ENCODE data around the gene KLHL11. TPM values are rescaled to one million over a fixed set of nuclear protein-coding genes. Genes with fewer than 3 reads are reported as not detected.

KLHL11 gene
- total RNA-seq, 1 donor from 2014 or later: 13.8 TPM

GRCh38 chr17:41824086-41824485 is 41.1 kb downstream of the KLHL11 start:
- H3K4me3 ChIP-seq (ENCODE audit: low read depth, low read length): no peak overlapping the region

DNA sequence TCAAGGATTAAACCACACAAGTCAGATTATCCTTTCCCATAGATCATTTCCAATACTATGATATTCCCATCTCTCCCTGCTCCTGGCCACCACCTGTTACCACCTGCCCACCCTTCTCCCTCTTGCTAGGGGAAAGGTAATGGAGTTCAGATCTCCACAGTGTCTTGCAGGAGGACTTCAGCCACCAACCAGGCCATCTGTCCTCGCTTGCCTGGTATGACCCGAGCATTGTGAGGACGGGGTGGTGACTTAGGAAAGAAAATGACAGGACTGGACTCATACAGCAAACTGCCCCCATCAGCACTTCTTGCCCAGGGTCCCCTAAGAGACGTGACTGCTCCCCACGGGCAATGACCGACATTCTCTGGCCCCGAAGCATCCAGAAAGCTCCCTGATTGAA is 41.6 kb downstream of the KLHL11 start:
- TF ChIP-seq, protein P1, sequence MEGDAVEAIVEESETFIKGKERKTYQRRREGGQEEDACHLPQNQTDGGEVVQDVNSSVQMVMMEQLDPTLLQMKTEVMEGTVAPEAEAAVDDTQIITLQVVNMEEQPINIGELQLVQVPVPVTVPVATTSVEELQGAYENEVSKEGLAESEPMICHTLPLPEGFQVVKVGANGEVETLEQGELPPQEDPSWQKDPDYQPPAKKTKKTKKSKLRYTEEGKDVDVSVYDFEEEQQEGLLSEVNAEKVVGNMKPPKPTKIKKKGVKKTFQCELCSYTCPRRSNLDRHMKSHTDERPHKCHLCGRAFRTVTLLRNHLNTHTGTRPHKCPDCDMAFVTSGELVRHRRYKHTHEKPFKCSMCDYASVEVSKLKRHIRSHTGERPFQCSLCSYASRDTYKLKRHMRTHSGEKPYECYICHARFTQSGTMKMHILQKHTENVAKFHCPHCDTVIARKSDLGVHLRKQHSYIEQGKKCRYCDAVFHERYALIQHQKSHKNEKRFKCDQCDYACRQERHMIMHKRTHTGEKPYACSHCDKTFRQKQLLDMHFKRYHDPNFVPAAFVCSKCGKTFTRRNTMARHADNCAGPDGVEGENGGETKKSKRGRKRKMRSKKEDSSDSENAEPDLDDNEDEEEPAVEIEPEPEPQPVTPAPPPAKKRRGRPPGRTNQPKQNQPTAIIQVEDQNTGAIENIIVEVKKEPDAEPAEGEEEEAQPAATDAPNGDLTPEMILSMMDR (conservative IDR thresholded peaks at IDR 0.05; ENCODE audit: low read depth, low read length): no peak
- H3K4me3 ChIP-seq (ENCODE audit: low read depth, low read length): no peak overlapping the region
- no peak for DNase-seq (ENCODE audit: low read depth)

More at GRCh38 chr17:41824086-41824485, 41.1 kb downstream of the KLHL11 start:
- TF ChIP-seq, protein P1 (conservative IDR thresholded peaks at IDR 0.05; ENCODE audit: low read depth, low read length): no peak
- DNase-seq (ENCODE audit: low read depth): no peak

DNA sequence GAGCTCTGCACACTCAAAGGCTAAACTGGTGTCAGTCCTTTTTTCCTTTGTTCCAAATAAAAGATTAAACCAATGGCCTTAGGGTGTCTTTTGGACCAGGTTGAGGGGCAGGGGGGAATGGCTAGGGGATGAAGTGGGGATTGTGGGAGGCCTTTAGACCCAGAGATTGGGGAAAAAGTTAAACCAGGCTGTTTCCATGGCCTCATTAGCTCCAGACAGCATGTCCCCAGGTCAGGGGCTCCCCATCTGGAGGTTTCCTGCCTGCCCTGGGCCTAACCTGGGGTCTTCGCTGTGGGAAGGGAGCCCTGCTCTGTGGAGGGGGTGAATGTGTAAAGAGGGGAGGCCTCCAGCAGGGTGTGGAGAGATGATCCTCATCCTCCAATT is 42.1 kb downstream of the KLHL11 start:
- no peak overlapping the region for H3K4me3 ChIP-seq (ENCODE audit: low read depth, low read length)
- TF ChIP-seq, protein P1 (conservative IDR thresholded peaks at IDR 0.05; ENCODE audit: low read depth, low read length): no peak
- DNase-seq (ENCODE audit: low read depth): no peak

DNA sequence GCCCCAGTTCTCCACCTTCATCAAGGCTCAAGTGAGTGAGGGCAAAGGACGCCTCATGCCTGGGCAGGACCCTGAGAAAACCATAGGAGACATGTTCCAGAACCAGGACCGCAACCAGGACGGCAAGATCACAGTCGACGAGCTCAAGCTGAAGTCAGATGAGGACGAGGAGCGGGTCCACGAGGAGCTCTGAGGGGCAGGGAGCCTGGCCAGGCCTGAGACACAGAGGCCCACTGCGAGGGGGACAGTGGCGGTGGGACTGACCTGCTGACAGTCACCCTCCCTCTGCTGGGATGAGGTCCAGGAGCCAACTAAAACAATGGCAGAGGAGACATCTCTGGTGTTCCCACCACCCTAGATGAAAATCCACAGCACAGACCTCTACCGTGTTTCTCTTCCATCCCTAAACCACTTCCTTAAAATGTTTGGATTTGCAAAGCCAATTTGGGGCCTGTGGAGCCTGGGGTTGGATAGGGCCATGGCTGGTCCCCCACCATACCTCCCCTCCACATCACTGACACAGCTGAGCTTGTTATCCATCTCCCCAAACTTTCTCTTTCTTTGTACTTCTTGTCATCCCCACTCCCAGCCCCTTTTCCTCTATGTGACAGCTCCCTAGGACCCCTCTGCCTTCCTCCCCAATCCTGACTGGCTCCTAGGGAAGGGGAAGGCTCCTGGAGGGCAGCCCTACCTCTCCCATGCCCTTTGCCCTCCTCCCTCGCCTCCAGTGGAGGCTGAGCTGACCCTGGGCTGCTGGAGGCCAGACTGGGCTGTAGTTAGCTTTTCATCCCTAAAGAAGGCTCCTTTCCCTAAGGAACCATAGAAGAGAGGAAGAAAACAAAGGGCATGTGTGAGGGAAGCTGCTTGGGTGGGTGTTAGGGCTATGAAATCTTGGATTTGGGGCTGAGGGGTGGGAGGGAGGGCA is 42.7 kb downstream of the KLHL11 start:
- no peak for DNase-seq (ENCODE audit: low read depth)
- TF ChIP-seq, protein P1 (conservative IDR thresholded peaks at IDR 0.05; ENCODE audit: low read depth, low read length): no peak
- no peak overlapping the region for H3K4me3 ChIP-seq (ENCODE audit: low read depth, low read length)

- H3K4me3 ChIP-seq (ENCODE audit: low read depth, low read length): no peak overlapping the region
- TF ChIP-seq, protein P1 (conservative IDR thresholded peaks at IDR 0.05; ENCODE audit: low read depth, low read length): no peak
- no peak for DNase-seq (ENCODE audit: low read depth)
Observed at GRCh38 chr17:41821776-41822175, 43.4 kb downstream of the KLHL11 start.

GRCh38 chr17:41818024-41818423 is 47.2 kb downstream of the KLHL11 start:
- H3K4me3 ChIP-seq (ENCODE audit: low read depth, low read length): no peak overlapping the region
- TF ChIP-seq, protein P1 (conservative IDR thresholded peaks at IDR 0.05; ENCODE audit: low read depth, low read length): no peak
- no peak for DNase-seq (ENCODE audit: low read depth)

Data from epithelial cell of proximal tubule (primary cell).